Coronary artery (tissue), 2 donors: ENCODE results near the gene PPP3CA.

Source experiments
- DNase-seq: peaks from one replicate; pipeline ENCODE4 v3.0.0-alpha.2; 2017; ENCODE audit warnings: low spot score
- H3K27ac ChIP-seq, 2 donors: fragments of 200-600 bp; sonication (generic); one replicate each; pipeline ENCODE4 v1.5.1; 2016 to 2019
- H3K4me3 ChIP-seq: fragments of 200-600 bp; sonication (generic); 2 replicates; pipeline ENCODE4 v1.5.1; 2016; ENCODE audit warnings: mild to moderate bottlenecking, moderate library complexity
- TF ChIP-seq, protein P1 (sequence below): fragments of 200-600 bp; sonication (generic); IDR thresholded peaks from one replicate; pipeline ENCODE4 v1.5.1; 2019; ENCODE audit warnings: antibody characterized with exemption

PPP3CA gene

DNA sequence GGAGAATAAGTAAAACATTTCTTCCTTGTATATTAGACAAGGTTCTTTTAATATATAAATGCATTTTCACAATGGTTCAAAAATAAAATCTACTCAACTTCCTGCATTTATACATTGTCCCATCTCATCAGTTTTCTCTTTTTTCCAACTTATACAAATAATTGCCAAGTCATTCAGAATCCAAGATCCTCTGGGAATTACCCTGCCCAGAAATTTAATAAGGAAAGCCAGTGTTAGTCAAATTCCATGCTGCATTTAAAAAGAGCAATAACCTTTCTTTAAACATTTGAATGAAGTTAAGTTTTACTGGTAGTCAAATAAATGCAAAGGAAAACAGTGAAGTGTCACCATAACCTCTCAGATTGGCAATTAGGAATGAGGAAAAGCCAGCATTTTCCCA is 357.9 kb downstream of the PPP3CA start:
- Histone ChIP-seq H3K27ac (no peak overlapping the region), H3K4me3 (no peak overlapping the region)
- TF ChIP-seq, protein P1, sequence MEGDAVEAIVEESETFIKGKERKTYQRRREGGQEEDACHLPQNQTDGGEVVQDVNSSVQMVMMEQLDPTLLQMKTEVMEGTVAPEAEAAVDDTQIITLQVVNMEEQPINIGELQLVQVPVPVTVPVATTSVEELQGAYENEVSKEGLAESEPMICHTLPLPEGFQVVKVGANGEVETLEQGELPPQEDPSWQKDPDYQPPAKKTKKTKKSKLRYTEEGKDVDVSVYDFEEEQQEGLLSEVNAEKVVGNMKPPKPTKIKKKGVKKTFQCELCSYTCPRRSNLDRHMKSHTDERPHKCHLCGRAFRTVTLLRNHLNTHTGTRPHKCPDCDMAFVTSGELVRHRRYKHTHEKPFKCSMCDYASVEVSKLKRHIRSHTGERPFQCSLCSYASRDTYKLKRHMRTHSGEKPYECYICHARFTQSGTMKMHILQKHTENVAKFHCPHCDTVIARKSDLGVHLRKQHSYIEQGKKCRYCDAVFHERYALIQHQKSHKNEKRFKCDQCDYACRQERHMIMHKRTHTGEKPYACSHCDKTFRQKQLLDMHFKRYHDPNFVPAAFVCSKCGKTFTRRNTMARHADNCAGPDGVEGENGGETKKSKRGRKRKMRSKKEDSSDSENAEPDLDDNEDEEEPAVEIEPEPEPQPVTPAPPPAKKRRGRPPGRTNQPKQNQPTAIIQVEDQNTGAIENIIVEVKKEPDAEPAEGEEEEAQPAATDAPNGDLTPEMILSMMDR: no peak
- DNase-seq: no peak

DNA sequence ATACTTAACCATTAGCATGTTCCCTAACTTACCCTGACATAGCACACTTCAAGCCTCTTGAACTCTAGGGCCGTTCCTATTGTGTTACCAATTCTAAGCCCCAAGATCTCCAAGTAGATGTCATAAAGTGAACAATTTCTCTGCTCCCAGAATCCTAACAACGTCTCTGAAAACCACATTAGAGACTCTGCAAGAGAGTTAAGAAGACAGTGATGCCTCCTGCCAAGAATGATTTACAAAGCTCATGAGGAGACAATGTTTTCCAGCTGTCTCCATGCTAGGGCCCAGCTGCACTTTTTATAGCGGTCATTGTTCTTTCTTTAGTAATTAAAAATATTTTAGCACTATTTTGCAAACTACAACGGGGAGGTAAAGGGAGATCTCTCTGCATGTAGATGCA is 358.4 kb downstream of the PPP3CA start:
- TF ChIP-seq, protein P1: no peak
- DNase-seq: no peak
- Histone ChIP-seq H3K27ac (no peak overlapping the region), H3K4me3 (no peak overlapping the region)

DNA sequence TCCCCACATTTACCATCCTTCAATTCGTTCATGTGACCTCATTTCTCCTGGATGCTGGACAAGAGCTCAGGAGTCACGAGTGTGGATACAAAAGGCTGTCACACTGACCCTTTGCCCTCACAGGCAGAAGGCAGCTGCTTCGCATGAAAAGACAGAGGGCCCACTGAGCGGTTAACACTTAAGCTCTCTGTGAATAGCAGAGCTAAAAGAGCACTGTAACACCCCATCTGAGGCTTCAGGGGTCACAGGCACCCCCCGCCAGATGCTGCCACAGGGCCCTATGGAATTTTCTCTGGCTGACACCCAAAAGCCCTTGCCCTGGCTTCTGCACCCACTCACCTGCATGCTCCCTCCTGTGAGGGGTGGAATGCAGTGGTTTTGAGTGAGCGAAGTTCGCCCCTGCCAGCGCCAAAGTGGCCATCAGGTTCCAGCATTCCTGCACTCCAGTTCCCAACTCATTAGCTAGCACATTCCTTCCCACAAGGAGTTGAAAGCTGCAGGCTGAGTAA is 360.9 kb downstream of the PPP3CA start:
- no peak overlapping the region for H3K27ac ChIP-seq
- no peak for DNase-seq

DNA sequence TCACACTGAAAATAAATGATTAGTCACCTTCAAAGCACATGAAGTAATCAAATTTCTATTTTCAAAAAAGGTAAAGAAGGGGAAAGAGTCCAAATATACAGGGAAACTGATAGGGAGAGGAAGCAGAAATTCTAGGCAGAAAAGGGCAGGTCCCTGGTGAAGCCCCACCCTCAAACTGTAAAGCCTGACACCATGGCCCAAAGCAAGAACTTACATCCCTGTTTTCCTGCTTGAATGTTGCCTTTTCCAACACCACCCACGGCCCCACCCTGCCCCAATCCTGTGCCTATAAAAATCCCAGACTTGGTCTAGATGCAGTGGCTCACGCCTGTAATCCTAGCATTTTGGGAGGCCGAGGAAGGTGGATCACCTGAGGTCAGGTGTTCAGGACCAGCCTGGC is 361.8 kb downstream of the PPP3CA start:
- no peak overlapping the region for H3K27ac ChIP-seq
- TF ChIP-seq, protein P1: no peak
- H3K4me3 ChIP-seq: no peak overlapping the region
- DNase-seq: no peak

More for the DNA sequence above, 360.9 kb downstream of the PPP3CA start:
- TF ChIP-seq, protein P1: no peak
- H3K4me3 ChIP-seq: no peak overlapping the region

DNA sequence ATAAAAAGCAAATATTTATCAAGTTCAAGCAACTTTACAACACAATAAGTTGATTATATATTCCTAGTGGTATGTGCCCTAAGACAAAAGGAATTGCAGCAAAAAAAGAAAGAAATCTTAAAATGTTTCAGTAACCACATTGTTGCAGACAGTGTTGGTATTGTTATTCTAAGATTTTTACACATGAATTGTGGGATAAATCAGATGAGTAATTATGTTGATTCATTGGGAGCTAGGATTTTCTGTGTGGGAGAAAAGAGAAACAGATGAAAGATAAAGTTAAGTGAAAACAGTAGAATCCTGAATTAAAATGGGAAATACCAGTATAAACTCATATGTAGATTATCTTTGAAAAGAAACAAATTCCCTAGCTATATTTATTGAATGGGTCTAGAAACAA is 362.4 kb downstream of the PPP3CA start:
- no peak for DNase-seq
- no peak overlapping the region for H3K27ac ChIP-seq
- TF ChIP-seq, protein P1: no peak
- no peak overlapping the region for H3K4me3 ChIP-seq

DNA sequence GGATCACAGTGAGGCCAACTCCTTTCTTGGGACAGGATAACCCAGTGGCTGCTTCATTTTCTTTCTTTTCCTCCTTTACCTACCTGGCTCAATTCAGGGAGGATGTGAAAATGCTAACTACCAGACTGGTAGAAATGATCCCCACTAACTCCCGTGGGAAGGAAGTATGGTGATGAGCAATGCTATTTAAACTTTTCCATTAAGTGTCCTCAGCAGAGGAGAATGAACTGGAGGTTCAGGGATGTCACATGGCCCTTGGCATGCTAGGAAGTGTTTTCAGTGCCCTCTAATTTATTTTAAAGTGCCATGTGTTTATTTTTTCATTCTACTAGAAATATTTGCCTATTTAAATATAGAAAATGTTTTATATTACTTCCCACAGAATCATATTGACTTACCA is 363.9 kb downstream of the PPP3CA start:
- H3K27ac ChIP-seq: no peak overlapping the region
- DNase-seq: no peak
- TF ChIP-seq, protein P1: no peak
- no peak overlapping the region for H3K4me3 ChIP-seq

DNA sequence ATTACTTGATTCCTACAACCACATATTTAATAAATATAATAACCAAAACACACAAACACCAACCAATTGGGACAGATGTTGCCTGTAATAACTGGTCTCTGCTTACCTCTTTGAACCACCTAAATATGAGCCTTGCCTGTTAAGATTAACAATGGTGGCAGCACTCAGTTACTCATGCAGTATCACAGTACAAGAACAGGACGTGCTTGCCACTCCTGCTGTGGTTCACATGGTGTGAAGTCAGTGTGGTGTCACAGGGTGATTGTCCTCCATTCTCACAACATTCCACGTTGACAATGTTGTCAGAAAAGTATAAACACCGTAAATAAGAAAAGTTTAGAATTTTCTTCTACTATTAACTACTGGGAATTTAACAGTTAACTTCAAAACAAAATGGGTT is 365.0 kb downstream of the PPP3CA start:
- TF ChIP-seq, protein P1: no peak
- no peak for DNase-seq
- Histone ChIP-seq H3K27ac (peak overlapping the region in 1 of 2 donors; percentile 69), H3K4me3 (no peak overlapping the region)
